ENCODE measurements around the gene GPR141.

Gene GPR141

GRCh38 chr7:37771801-37772200, 88.2 kb downstream of the GPR141 start:
- Histone ChIP-seq H2BK5ac (ENCODE audit: low read length) (no peak overlapping the region), H3K56ac (ENCODE audit: low read length) (no peak overlapping the region), H3K23ac (ENCODE audit: low read length) (no peak overlapping the region), H3K4ac (ENCODE audit: low read depth, low read length) (no peak overlapping the region), H3K79me1 (ENCODE audit: low read length) (no peaks in the 10 kb centered on the region), H3K4me2 (ENCODE audit: low read length) (no peak overlapping the region), H3K27ac (ENCODE audit: low read depth, low read length) (no peak overlapping the region), H3K4me1 (ENCODE audit: control insufficient read depth, low read depth, low read length) (no peaks in the 10 kb centered on the region), H3K4me3 (ENCODE audit: low read length) (no peak overlapping the region), H3K79me2 (ENCODE audit: control insufficient read depth, insufficient read depth, low read length) (no peaks in the 10 kb centered on the region), H4K5ac (ENCODE audit: low read length) (no peak overlapping the region), H2BK15ac (replicated peaks; ENCODE audit: low read depth) (no peak overlapping the region), H3K27me3 (ENCODE audit: insufficient read depth, low read length, poor library complexity) (no peaks in the 10 kb centered on the region), H3K9ac (ENCODE audit: low read length) (no peak overlapping the region), H4K8ac (ENCODE audit: low read depth, low read length) (no peak overlapping the region), H3K18ac (ENCODE audit: low read length) (no peak overlapping the region), H2AK5ac (ENCODE audit: low read length) (no peak overlapping the region), H3K36me3 (ENCODE audit: control insufficient read depth, insufficient read depth, low read length) (no peaks in the 10 kb centered on the region), H2BK120ac (ENCODE audit: low read depth, low read length) (no peak overlapping the region)
- WGBS (ENCODE audit: extremely low coverage, insufficient coverage, low lambda C conversion rate), result no CpG with 5 or more reads among the region's 1 CpG
- no peak for DNase-seq

- Histone ChIP-seq H2BK5ac (ENCODE audit: low read length) (no peak overlapping the region), H3K4me1 (ENCODE audit: control insufficient read depth, low read depth, low read length) (no peaks in the 10 kb centered on the region), H3K23ac (ENCODE audit: low read length) (no peak overlapping the region), H3K4me2 (ENCODE audit: low read length) (no peak overlapping the region), H3K18ac (ENCODE audit: low read length) (no peak overlapping the region), H3K27me3 (ENCODE audit: insufficient read depth, low read length, poor library complexity) (no peaks in the 10 kb centered on the region), H2BK15ac (replicated peaks; ENCODE audit: low read depth) (no peak overlapping the region), H3K79me1 (ENCODE audit: low read length) (no peaks in the 10 kb centered on the region), H3K4me3 (ENCODE audit: low read length) (no peak overlapping the region), H3K79me2 (ENCODE audit: control insufficient read depth, insufficient read depth, low read length) (no peaks in the 10 kb centered on the region), H4K8ac (ENCODE audit: low read depth, low read length) (no peak overlapping the region), H4K5ac (ENCODE audit: low read length) (no peak overlapping the region), H2BK120ac (ENCODE audit: low read depth, low read length) (no peak overlapping the region), H3K56ac (ENCODE audit: low read length) (no peak overlapping the region), H3K36me3 (ENCODE audit: control insufficient read depth, insufficient read depth, low read length) (no peaks in the 10 kb centered on the region), H3K4ac (ENCODE audit: low read depth, low read length) (no peak overlapping the region), H2AK5ac (ENCODE audit: low read length) (no peak overlapping the region), H3K27ac (ENCODE audit: low read depth, low read length) (no peak overlapping the region), H3K9ac (ENCODE audit: low read length) (no peak overlapping the region)
- WGBS (ENCODE audit: extremely low coverage, insufficient coverage, low lambda C conversion rate), result no CpG with 5 or more reads among the region's 3 CpGs
- no peak for DNase-seq
Observed at GRCh38 chr7:37775921-37776320, 92.4 kb downstream of the GPR141 start.

DNA sequence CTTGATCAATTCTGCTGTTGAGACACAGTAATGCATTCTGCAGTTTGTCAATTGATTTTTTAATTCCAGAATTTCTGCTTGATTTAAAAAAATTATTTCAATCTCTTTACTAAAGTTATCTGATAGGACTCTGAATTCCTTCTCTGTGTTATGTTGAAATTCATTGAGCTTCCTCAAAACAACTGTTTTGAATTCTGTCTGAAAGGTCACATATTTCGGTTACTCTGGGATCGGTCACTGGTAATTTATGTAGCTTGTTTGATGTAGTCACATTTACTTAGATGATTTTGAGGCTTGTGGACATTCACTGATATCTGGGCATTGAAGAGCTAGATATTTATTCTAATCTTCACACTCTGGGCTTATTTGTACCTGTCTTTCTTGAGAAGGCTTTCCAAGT, 97.6 kb downstream of the GPR141 start:
- Histone ChIP-seq H3K56ac (ENCODE audit: low read length) (no peak overlapping the region), H3K36me3 (ENCODE audit: control insufficient read depth, insufficient read depth, low read length) (no peaks in the 10 kb centered on the region), H3K27ac (ENCODE audit: low read depth, low read length) (no peak overlapping the region), H4K8ac (ENCODE audit: low read depth, low read length) (no peak overlapping the region), H3K79me2 (ENCODE audit: control insufficient read depth, insufficient read depth, low read length) (no peaks in the 10 kb centered on the region), H3K4me2 (ENCODE audit: low read length) (no peak overlapping the region), H2BK15ac (replicated peaks; ENCODE audit: low read depth) (no peak overlapping the region), H2AK5ac (ENCODE audit: low read length) (no peak overlapping the region), H3K79me1 (ENCODE audit: low read length) (no peaks in the 10 kb centered on the region), H3K4ac (ENCODE audit: low read depth, low read length) (no peak overlapping the region), H3K27me3 (ENCODE audit: insufficient read depth, low read length, poor library complexity) (no peaks in the 10 kb centered on the region), H3K4me1 (ENCODE audit: control insufficient read depth, low read depth, low read length) (no peaks in the 10 kb centered on the region), H3K18ac (ENCODE audit: low read length) (no peak overlapping the region), H2BK5ac (ENCODE audit: low read length) (no peak overlapping the region), H3K9ac (ENCODE audit: low read length) (no peak overlapping the region), H4K5ac (ENCODE audit: low read length) (no peak overlapping the region), H2BK120ac (ENCODE audit: low read depth, low read length) (no peak overlapping the region), H3K4me3 (ENCODE audit: low read length) (no peak overlapping the region), H3K23ac (ENCODE audit: low read length) (no peak overlapping the region)
- no CpG with 5 or more reads among the region's 2 CpGs for WGBS (ENCODE audit: extremely low coverage, insufficient coverage, low lambda C conversion rate)
- DNase-seq, result no peak

DNA sequence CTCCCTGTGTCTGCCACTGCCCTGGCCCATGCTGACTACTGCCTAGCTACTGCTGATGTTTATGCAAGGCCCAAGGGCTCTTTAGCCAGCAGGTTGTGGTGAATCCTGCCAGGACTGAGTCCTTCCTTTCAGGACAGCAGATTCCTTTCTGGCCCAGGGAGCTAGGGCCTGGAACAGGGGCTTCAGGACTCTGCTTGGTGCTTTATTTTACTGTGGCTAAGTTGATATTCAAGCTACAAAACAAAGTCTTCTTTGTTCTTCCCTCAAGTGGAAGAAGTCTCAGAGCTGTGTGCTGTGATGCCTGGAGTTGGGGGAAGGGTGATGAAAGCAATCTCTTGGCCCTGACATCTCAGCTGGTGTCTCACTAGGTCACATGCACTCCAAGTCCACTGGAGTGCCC, 98.6 kb downstream of the GPR141 start:
- H3K4me2 ChIP-seq (ENCODE audit: low read length), result no peak overlapping the region
- no peak overlapping the region for H3K18ac ChIP-seq (ENCODE audit: low read length)
- no peak overlapping the region for H2BK120ac ChIP-seq (ENCODE audit: low read depth, low read length)
- H3K79me2 ChIP-seq (ENCODE audit: control insufficient read depth, insufficient read depth, low read length), result no peaks in the 10 kb centered on the region
- no peak overlapping the region for H4K8ac ChIP-seq (ENCODE audit: low read depth, low read length)
- H3K4me1 ChIP-seq (ENCODE audit: control insufficient read depth, low read depth, low read length), result no peaks in the 10 kb centered on the region
- H3K56ac ChIP-seq (ENCODE audit: low read length), result no peak overlapping the region
- H3K36me3 ChIP-seq (ENCODE audit: control insufficient read depth, insufficient read depth, low read length), result no peaks in the 10 kb centered on the region
- no peak overlapping the region for H2AK5ac ChIP-seq (ENCODE audit: low read length)
- no peak overlapping the region for H3K9ac ChIP-seq (ENCODE audit: low read length)
- H3K23ac ChIP-seq (ENCODE audit: low read length), result no peak overlapping the region
- no peak overlapping the region for H4K5ac ChIP-seq (ENCODE audit: low read length)
- no peak overlapping the region for H3K4ac ChIP-seq (ENCODE audit: low read depth, low read length)
- H3K27ac ChIP-seq (ENCODE audit: low read depth, low read length), result no peak overlapping the region
- H3K4me3 ChIP-seq (ENCODE audit: low read length), result no peak overlapping the region
- no peaks in the 10 kb centered on the region for H3K27me3 ChIP-seq (ENCODE audit: insufficient read depth, low read length, poor library complexity)
- no peak overlapping the region for H2BK15ac ChIP-seq (replicated peaks; ENCODE audit: low read depth)
- H3K79me1 ChIP-seq (ENCODE audit: low read length), result no peaks in the 10 kb centered on the region
- DNase-seq, result no peak
- no peak overlapping the region for H2BK5ac ChIP-seq (ENCODE audit: low read length)

DNA sequence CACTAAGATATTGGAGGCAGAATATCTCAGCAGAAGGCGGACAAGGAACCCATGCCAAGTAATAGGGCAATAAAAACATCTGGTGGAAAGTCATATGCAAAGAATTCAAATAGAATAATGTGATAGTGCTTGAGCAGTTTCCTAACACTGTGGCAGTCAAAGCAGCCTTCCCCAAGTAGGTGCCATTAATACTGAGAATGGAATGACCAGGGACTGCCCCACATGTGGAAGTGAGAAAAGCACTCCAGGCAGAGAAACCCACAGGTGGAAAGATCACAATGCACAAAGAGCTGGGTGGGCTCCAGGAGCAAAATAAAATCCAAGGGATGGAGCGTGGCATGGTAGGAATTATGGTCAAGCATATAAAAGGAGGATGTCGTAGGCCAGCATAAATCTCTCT, 100.4 kb downstream of the GPR141 start:
- no CpG with 5 or more reads among the region's 3 CpGs for WGBS (ENCODE audit: extremely low coverage, insufficient coverage, low lambda C conversion rate)
- no peak overlapping the region for H3K23ac ChIP-seq (ENCODE audit: low read length)
- H3K9ac ChIP-seq (ENCODE audit: low read length), result no peak overlapping the region
- no peak overlapping the region for H3K4me3 ChIP-seq (ENCODE audit: low read length)
- no peaks in the 10 kb centered on the region for H3K79me1 ChIP-seq (ENCODE audit: low read length)
- no peak overlapping the region for H2BK15ac ChIP-seq (replicated peaks; ENCODE audit: low read depth)
- no peak overlapping the region for H4K5ac ChIP-seq (ENCODE audit: low read length)
- H3K36me3 ChIP-seq (ENCODE audit: control insufficient read depth, insufficient read depth, low read length), result no peaks in the 10 kb centered on the region
- H3K4me2 ChIP-seq (ENCODE audit: low read length), result no peak overlapping the region
- no peak overlapping the region for H2BK5ac ChIP-seq (ENCODE audit: low read length)
- no peaks in the 10 kb centered on the region for H3K27me3 ChIP-seq (ENCODE audit: insufficient read depth, low read length, poor library complexity)
- DNase-seq, result no peak
- no peak overlapping the region for H2BK120ac ChIP-seq (ENCODE audit: low read depth, low read length)
- H3K18ac ChIP-seq (ENCODE audit: low read length), result no peak overlapping the region
- no peak overlapping the region for H3K4ac ChIP-seq (ENCODE audit: low read depth, low read length)
- no peak overlapping the region for H3K27ac ChIP-seq (ENCODE audit: low read depth, low read length)
- H4K8ac ChIP-seq (ENCODE audit: low read depth, low read length), result no peak overlapping the region
- no peaks in the 10 kb centered on the region for H3K4me1 ChIP-seq (ENCODE audit: control insufficient read depth, low read depth, low read length)
- no peak overlapping the region for H2AK5ac ChIP-seq (ENCODE audit: low read length)
- no peaks in the 10 kb centered on the region for H3K79me2 ChIP-seq (ENCODE audit: control insufficient read depth, insufficient read depth, low read length)
- no peak overlapping the region for H3K56ac ChIP-seq (ENCODE audit: low read length)

- Histone ChIP-seq H3K79me2 (ENCODE audit: control insufficient read depth, insufficient read depth, low read length) (no peaks in the 10 kb centered on the region), H3K9ac (ENCODE audit: low read length) (no peak overlapping the region), H3K56ac (ENCODE audit: low read length) (no peak overlapping the region), H4K8ac (ENCODE audit: low read depth, low read length) (no peak overlapping the region), H3K27ac (ENCODE audit: low read depth, low read length) (no peak overlapping the region), H3K4me3 (ENCODE audit: low read length) (no peak overlapping the region), H3K79me1 (ENCODE audit: low read length) (no peaks in the 10 kb centered on the region), H3K27me3 (ENCODE audit: insufficient read depth, low read length, poor library complexity) (no peaks in the 10 kb centered on the region), H4K5ac (ENCODE audit: low read length) (no peak overlapping the region), H2BK5ac (ENCODE audit: low read length) (no peak overlapping the region), H3K4ac (ENCODE audit: low read depth, low read length) (no peak overlapping the region), H3K18ac (ENCODE audit: low read length) (no peak overlapping the region), H3K4me2 (ENCODE audit: low read length) (no peak overlapping the region), H2BK120ac (ENCODE audit: low read depth, low read length) (no peak overlapping the region), H2AK5ac (ENCODE audit: low read length) (no peak overlapping the region), H3K4me1 (ENCODE audit: control insufficient read depth, low read depth, low read length) (no peaks in the 10 kb centered on the region), H2BK15ac (replicated peaks; ENCODE audit: low read depth) (no peak overlapping the region), H3K23ac (ENCODE audit: low read length) (no peak overlapping the region), H3K36me3 (ENCODE audit: control insufficient read depth, insufficient read depth, low read length) (no peaks in the 10 kb centered on the region)
- DNase-seq, result no peak
- WGBS (ENCODE audit: extremely low coverage, insufficient coverage, low lambda C conversion rate), result no CpG with 5 or more reads among the region's 6 CpGs
Observed at GRCh38 chr7:37786741-37787569, 103.4 kb downstream of the GPR141 start.

Measured in mesendoderm (in vitro differentiated cells).